ENCODE results near the gene FKBP11. TPM values are rescaled to one million over a fixed set of nuclear protein-coding genes. Genes with fewer than 3 reads are reported as not detected.

Gene FKBP11
- total and polyA plus RNA-seq, 2 of the 8 experiments (the other 6 are each of a cell fraction or from before 2014, with no cell fraction given), result 45.7 to 65.1 TPM

- TF ChIP-seq CHD1 (IDR thresholded peaks at IDR 0.05; ENCODE audit: low read depth, low read length), result no peak
- TF ChIP-seq CEBPB (IDR thresholded peaks at IDR 0.05; ENCODE audit: low read depth, low read length), result no peak
- TF ChIP-seq POU5F1 (IDR thresholded peaks at IDR 0.05; ENCODE audit: low read depth, low read length), result no peak
- TF ChIP-seq JUND (IDR thresholded peaks at IDR 0.05; ENCODE audit: low read length), result no peak
- TF ChIP-seq BCL11A (IDR thresholded peaks at IDR 0.05; ENCODE audit: low read depth in 2 of 2, low read length in 2 of 2), result no peak
- TF ChIP-seq, protein P1, sequence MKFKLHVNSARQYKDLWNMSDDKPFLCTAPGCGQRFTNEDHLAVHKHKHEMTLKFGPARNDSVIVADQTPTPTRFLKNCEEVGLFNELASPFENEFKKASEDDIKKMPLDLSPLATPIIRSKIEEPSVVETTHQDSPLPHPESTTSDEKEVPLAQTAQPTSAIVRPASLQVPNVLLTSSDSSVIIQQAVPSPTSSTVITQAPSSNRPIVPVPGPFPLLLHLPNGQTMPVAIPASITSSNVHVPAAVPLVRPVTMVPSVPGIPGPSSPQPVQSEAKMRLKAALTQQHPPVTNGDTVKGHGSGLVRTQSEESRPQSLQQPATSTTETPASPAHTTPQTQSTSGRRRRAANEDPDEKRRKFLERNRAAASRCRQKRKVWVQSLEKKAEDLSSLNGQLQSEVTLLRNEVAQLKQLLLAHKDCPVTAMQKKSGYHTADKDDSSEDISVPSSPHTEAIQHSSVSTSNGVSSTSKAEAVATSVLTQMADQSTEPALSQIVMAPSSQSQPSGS (IDR thresholded peaks at IDR 0.05; ENCODE audit: low read length), result no peak
- TF ChIP-seq TCF12 (IDR thresholded peaks at IDR 0.05; ENCODE audit: low read depth, low read length), result no peak
- TF ChIP-seq SRF (IDR thresholded peaks at IDR 0.05; ENCODE audit: low read depth, low read length), result no peak
- TF ChIP-seq, protein P2, sequence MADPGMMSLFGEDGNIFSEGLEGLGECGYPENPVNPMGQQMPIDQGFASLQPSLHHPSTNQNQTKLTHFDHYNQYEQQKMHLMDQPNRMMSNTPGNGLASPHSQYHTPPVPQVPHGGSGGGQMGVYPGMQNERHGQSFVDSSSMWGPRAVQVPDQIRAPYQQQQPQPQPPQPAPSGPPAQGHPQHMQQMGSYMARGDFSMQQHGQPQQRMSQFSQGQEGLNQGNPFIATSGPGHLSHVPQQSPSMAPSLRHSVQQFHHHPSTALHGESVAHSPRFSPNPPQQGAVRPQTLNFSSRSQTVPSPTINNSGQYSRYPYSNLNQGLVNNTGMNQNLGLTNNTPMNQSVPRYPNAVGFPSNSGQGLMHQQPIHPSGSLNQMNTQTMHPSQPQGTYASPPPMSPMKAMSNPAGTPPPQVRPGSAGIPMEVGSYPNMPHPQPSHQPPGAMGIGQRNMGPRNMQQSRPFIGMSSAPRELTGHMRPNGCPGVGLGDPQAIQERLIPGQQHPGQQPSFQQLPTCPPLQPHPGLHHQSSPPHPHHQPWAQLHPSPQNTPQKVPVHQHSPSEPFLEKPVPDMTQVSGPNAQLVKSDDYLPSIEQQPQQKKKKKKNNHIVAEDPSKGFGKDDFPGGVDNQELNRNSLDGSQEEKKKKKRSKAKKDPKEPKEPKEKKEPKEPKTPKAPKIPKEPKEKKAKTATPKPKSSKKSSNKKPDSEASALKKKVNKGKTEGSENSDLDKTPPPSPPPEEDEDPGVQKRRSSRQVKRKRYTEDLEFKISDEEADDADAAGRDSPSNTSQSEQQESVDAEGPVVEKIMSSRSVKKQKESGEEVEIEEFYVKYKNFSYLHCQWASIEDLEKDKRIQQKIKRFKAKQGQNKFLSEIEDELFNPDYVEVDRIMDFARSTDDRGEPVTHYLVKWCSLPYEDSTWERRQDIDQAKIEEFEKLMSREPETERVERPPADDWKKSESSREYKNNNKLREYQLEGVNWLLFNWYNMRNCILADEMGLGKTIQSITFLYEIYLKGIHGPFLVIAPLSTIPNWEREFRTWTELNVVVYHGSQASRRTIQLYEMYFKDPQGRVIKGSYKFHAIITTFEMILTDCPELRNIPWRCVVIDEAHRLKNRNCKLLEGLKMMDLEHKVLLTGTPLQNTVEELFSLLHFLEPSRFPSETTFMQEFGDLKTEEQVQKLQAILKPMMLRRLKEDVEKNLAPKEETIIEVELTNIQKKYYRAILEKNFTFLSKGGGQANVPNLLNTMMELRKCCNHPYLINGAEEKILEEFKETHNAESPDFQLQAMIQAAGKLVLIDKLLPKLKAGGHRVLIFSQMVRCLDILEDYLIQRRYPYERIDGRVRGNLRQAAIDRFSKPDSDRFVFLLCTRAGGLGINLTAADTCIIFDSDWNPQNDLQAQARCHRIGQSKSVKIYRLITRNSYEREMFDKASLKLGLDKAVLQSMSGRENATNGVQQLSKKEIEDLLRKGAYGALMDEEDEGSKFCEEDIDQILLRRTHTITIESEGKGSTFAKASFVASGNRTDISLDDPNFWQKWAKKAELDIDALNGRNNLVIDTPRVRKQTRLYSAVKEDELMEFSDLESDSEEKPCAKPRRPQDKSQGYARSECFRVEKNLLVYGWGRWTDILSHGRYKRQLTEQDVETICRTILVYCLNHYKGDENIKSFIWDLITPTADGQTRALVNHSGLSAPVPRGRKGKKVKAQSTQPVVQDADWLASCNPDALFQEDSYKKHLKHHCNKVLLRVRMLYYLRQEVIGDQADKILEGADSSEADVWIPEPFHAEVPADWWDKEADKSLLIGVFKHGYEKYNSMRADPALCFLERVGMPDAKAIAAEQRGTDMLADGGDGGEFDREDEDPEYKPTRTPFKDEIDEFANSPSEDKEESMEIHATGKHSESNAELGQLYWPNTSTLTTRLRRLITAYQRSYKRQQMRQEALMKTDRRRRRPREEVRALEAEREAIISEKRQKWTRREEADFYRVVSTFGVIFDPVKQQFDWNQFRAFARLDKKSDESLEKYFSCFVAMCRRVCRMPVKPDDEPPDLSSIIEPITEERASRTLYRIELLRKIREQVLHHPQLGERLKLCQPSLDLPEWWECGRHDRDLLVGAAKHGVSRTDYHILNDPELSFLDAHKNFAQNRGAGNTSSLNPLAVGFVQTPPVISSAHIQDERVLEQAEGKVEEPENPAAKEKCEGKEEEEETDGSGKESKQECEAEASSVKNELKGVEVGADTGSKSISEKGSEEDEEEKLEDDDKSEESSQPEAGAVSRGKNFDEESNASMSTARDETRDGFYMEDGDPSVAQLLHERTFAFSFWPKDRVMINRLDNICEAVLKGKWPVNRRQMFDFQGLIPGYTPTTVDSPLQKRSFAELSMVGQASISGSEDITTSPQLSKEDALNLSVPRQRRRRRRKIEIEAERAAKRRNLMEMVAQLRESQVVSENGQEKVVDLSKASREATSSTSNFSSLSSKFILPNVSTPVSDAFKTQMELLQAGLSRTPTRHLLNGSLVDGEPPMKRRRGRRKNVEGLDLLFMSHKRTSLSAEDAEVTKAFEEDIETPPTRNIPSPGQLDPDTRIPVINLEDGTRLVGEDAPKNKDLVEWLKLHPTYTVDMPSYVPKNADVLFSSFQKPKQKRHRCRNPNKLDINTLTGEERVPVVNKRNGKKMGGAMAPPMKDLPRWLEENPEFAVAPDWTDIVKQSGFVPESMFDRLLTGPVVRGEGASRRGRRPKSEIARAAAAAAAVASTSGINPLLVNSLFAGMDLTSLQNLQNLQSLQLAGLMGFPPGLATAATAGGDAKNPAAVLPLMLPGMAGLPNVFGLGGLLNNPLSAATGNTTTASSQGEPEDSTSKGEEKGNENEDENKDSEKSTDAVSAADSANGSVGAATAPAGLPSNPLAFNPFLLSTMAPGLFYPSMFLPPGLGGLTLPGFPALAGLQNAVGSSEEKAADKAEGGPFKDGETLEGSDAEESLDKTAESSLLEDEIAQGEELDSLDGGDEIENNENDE (IDR thresholded peaks at IDR 0.05; ENCODE audit: insufficient replicate concordance, low read length), result no peak
Measured at GRCh38 chr12:48969833-48970701, 44.8 kb upstream of the FKBP11 start (continued).

Measured in H1 (cell line).